ENCODE measurements around the gene C1orf198.

- TF ChIP-seq BHLHE40 (IDR thresholded peaks at IDR 0.05; ENCODE audit: low read depth, low read length) (no peak), CTCF (IDR thresholded peaks at IDR 0.05) (no peak)
These were observed 33.4 kb upstream of the C1orf198 start for GRCh38 chr1:230901671-230902070.
